Tibial nerve (tissue), 3 donors: ENCODE results near the gene NUP93.

Experiments
- POLR2A ChIP-seq, 2 donors: fragments of 450-650 bp; IDR thresholded peaks; one replicate each; pipeline ENCODE4 v1.6.1; 2017; ENCODE audit warnings: antibody characterized with exemption in 2 of 2, mild to moderate bottlenecking in 2 of 2, moderate library complexity in 2 of 2
- TF ChIP-seq, protein P1 (sequence below), 5 experiments: fragments of 200-600 bp in 3 of 5; fragments of 450-650 bp in 2 of 5; sonication (generic) in 3 of 5; IDR thresholded peaks; one replicate each; pipeline ENCODE4 v1.5.1; 2016 to 2019; ENCODE audit warnings: antibody characterized with exemption in 5 of 5, mild to moderate bottlenecking in 3 of 5, moderate library complexity in 2 of 5

DNA sequence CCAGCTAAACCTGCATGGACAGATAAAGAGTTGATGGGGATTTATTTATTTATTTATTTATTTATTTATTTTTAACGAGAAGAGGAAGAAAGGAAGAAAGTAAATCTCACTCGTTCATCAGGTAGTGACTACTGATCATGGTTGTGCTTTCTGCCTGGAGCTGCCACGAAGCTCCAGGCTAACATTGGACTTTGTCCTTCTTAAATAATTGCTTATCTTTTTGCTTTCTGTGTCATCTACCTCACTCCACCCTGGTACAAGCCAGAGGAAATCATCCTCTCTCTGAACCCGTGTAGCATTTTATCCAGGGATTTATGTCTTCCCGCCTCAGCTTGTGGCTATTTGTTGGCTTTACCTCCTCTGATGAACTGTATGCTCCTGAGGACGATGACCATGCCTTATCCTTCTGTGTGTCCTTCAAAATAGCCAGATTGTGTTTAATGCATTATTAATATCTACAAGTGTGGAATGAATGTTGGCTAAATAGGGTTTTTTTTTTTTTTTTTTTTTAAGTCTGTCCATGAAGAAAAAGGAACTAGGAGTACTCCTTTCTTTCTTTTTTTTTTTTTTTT is 127.0 kb downstream of the NUP93 start:
- TF ChIP-seq, protein P1, sequence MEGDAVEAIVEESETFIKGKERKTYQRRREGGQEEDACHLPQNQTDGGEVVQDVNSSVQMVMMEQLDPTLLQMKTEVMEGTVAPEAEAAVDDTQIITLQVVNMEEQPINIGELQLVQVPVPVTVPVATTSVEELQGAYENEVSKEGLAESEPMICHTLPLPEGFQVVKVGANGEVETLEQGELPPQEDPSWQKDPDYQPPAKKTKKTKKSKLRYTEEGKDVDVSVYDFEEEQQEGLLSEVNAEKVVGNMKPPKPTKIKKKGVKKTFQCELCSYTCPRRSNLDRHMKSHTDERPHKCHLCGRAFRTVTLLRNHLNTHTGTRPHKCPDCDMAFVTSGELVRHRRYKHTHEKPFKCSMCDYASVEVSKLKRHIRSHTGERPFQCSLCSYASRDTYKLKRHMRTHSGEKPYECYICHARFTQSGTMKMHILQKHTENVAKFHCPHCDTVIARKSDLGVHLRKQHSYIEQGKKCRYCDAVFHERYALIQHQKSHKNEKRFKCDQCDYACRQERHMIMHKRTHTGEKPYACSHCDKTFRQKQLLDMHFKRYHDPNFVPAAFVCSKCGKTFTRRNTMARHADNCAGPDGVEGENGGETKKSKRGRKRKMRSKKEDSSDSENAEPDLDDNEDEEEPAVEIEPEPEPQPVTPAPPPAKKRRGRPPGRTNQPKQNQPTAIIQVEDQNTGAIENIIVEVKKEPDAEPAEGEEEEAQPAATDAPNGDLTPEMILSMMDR (IDR thresholded peaks at IDR 0.05) = no peak
- no peak for TF ChIP-seq POLR2A (IDR thresholded peaks at IDR 0.05)
